ENCODE data around the gene LLCFC1.

- no peak for TF ChIP-seq CTCF (IDR thresholded peaks at IDR 0.05)
- no peak for TF ChIP-seq POLR2A (IDR thresholded peaks at IDR 0.05)
These were observed 23.0 kb downstream of the LLCFC1 start, which contains the start of gene KEL for GRCh38 chr7:142961973-142962926.

Measured in adrenal gland (tissue), 5 donors.